H9 (cell line): ENCODE results near the gene MZF1. TPM values are rescaled to one million over a fixed set of nuclear protein-coding genes. Genes with fewer than 3 reads are reported as not detected.

ENCODE experiments used
- DNase-seq: peaks from one replicate; pipeline ENCODE4 v3.0.0-alpha.2; 2017
- H2AFZ ChIP-seq: one replicate; pipeline ENCODE4 v1.6.1; 2013; ENCODE audit warnings: mild to moderate bottlenecking, low read length, control low read depth, moderate library complexity
- H2AK5ac ChIP-seq: 2 replicates; pipeline ENCODE4 v1.6.1; 2013; ENCODE audit warnings: low read length, control low read depth, mixed read lengths; ENCODE audit not compliant: insufficient read length
- H2BK120ac ChIP-seq: one replicate; pipeline ENCODE4 v1.6.1; 2013; ENCODE audit warnings: low read depth, mild to moderate bottlenecking, low read length, control low read depth, inconsistent platforms; ENCODE audit not compliant: poor library complexity, severe bottlenecking
- H2BK12ac ChIP-seq: 2 replicates; pipeline ENCODE4 v1.6.1; 2013; ENCODE audit warnings: low read length, control low read depth, mixed read lengths, low read depth; ENCODE audit not compliant: insufficient read length
- H2BK15ac ChIP-seq: 2 replicates; pipeline ENCODE4 v1.6.1; 2013; ENCODE audit warnings: low read depth, low read length, control low read depth
- H2BK20ac ChIP-seq: one replicate; pipeline ENCODE4 v1.6.1; 2013; ENCODE audit warnings: low read depth, mild to moderate bottlenecking, low read length, control low read depth, inconsistent platforms; ENCODE audit not compliant: poor library complexity, severe bottlenecking
- H2BK5ac ChIP-seq: 2 replicates; pipeline ENCODE4 v1.6.1; 2013; ENCODE audit warnings: low read length, control low read depth, mixed read lengths; ENCODE audit not compliant: insufficient read length
- H3K14ac ChIP-seq: 2 replicates; pipeline ENCODE4 v1.6.1; 2013; ENCODE audit warnings: low read length, control low read depth; ENCODE audit not compliant: insufficient read depth
- H3K18ac ChIP-seq: 2 replicates; pipeline ENCODE4 v1.6.1; 2013; ENCODE audit warnings: low read depth, mild to moderate bottlenecking, mixed read lengths, low read length, control low read depth; ENCODE audit not compliant: insufficient read length
- H3K23ac ChIP-seq: 2 replicates; pipeline ENCODE4 v1.6.1; 2013; ENCODE audit warnings: low read length, control low read depth, mixed read lengths, low read depth; ENCODE audit not compliant: insufficient read length
- H3K23me2 ChIP-seq: 2 replicates; pipeline ENCODE4 v1.6.1; 2013; ENCODE audit warnings: low read depth, mild to moderate bottlenecking, mixed read lengths, low read length, control low read depth; ENCODE audit not compliant: insufficient read length, poor library complexity, severe bottlenecking
- H3K27ac ChIP-seq: 2 replicates; pipeline ENCODE4 v1.5.1; 2013; ENCODE audit warnings: low read length, control low read depth, mixed read lengths, low read depth; ENCODE audit not compliant: insufficient read length
- H3K27me3 ChIP-seq: 2 replicates; pipeline ENCODE4 v1.6.1; 2013; ENCODE audit warnings: low read length, control low read depth, inconsistent platforms; ENCODE audit not compliant: insufficient read depth
- H3K4ac ChIP-seq: 2 replicates; pipeline ENCODE4 v1.6.1; 2013; ENCODE audit warnings: low read depth, mild to moderate bottlenecking, control low read depth, inconsistent platforms, low read length, moderate library complexity
- H3K4me1 ChIP-seq: 2 replicates; pipeline ENCODE4 v1.6.1; 2013; ENCODE audit warnings: low read length, control low read depth, inconsistent platforms; ENCODE audit not compliant: insufficient read depth
- H3K4me2 ChIP-seq: 2 replicates; pipeline ENCODE4 v1.6.1; 2013; ENCODE audit warnings: low read length, control low read depth, mixed read lengths; ENCODE audit not compliant: insufficient read length, insufficient read depth
- H3K56ac ChIP-seq: 2 replicates; pipeline ENCODE4 v1.6.1; 2013; ENCODE audit warnings: low read depth, mild to moderate bottlenecking, mixed read lengths, low read length, control low read depth; ENCODE audit not compliant: insufficient read length
- H3K79me1 ChIP-seq: 2 replicates; pipeline ENCODE4 v1.6.1; 2013; ENCODE audit warnings: low read depth, mild to moderate bottlenecking, moderate library complexity, low read length, control low read depth, inconsistent platforms; ENCODE audit not compliant: insufficient read depth, poor library complexity, severe bottlenecking
- H3K79me2 ChIP-seq: 2 replicates; pipeline ENCODE4 v1.6.1; 2013; ENCODE audit warnings: low read length, control low read depth, inconsistent platforms; ENCODE audit not compliant: insufficient read depth
- H3K9ac ChIP-seq: 2 replicates; pipeline ENCODE4 v1.6.1; 2013; ENCODE audit warnings: low read length, control low read depth, mixed read lengths; ENCODE audit not compliant: insufficient read length; ENCODE audit errors: extremely low read depth
- H3K9me3 ChIP-seq: one replicate; pipeline ENCODE4 v1.6.1; 2013; ENCODE audit warnings: low read depth, low read length, inconsistent platforms; ENCODE audit not compliant: control insufficient read depth
- H3T11ph ChIP-seq: one replicate; pipeline ENCODE4 v1.6.1; 2013; ENCODE audit warnings: mild to moderate bottlenecking, low read length, control low read depth, inconsistent platforms
- H4K20me1 ChIP-seq: one replicate; pipeline ENCODE4 v1.6.1; 2013; ENCODE audit not compliant: control insufficient read depth, insufficient read length, insufficient read depth
- H4K5ac ChIP-seq: 2 replicates; pipeline ENCODE4 v1.6.1; 2013; ENCODE audit warnings: low read depth, mild to moderate bottlenecking, mixed read lengths, low read length, control low read depth; ENCODE audit not compliant: insufficient read length
- H4K8ac ChIP-seq: replicated peaks from 2 replicates; pipeline ENCODE4 v1.6.1; 2013; ENCODE audit warnings: low read length, control low read depth, mixed read lengths, low read depth; ENCODE audit not compliant: insufficient read length
- H4K91ac ChIP-seq: 2 replicates; pipeline ENCODE4 v1.6.1; 2013; ENCODE audit warnings: low read depth, mild to moderate bottlenecking, moderate library complexity, mixed read lengths, low read length, control low read depth; ENCODE audit not compliant: insufficient read length
- H3K27ac Mint-ChIP-seq, 3 experiments: 2 replicates in 2 of 3; 3 replicates in 1 of 3; pipeline ENCODE4 v1.8.0; 2020 to 2021; ENCODE audit warnings: mixed read lengths in 3 of 3, mild to moderate bottlenecking in 1 of 3, moderate library complexity in 1 of 3
- H3K27me3 Mint-ChIP-seq: 2 replicates; pipeline ENCODE4 v1.8.0; 2021; ENCODE audit warnings: low read depth, mild to moderate bottlenecking, moderate library complexity, mixed read lengths
- H3K36me3 Mint-ChIP-seq, 3 experiments: 2 replicates in 2 of 3; 3 replicates in 1 of 3; pipeline ENCODE4 v1.8.0; 2020 to 2021; ENCODE audit warnings: low read depth in 3 of 3, mixed read lengths in 3 of 3; ENCODE audit not compliant: insufficient read depth in 1 of 3
- H3K4me1 Mint-ChIP-seq, 2 experiments: 2 replicates each; pipeline ENCODE4 v1.8.0; 2020; ENCODE audit warnings: mixed read lengths in 2 of 2
- H3K4me3 Mint-ChIP-seq, 2 experiments: 2 replicates in 1 of 2; 3 replicates in 1 of 2; pipeline ENCODE4 v1.8.0; 2020 to 2021; ENCODE audit warnings: mild to moderate bottlenecking in 2 of 2, mixed read lengths in 2 of 2, moderate library complexity in 1 of 2
- H3K9me3 Mint-ChIP-seq, 2 experiments: 2 replicates in 1 of 2; 3 replicates in 1 of 2; pipeline ENCODE4 v1.8.0; 2020; ENCODE audit warnings: mild to moderate bottlenecking in 2 of 2, mixed read lengths in 2 of 2, moderate library complexity in 1 of 2
- CTCF ChIP-seq: fragments of 200-600 bp; sonication (generic); conservative IDR thresholded peaks from 3 replicates; pipeline ENCODE4 v1.8.0; 2021; ENCODE audit warnings: antibody characterized with exemption, mild to moderate bottlenecking
- WGBS: extraction: QIAGEN DNeasy Blood & Tissue Kit; methylation state at CpG from one replicate; pipeline ENCODE4 v1.1.7; 2013; ENCODE audit warnings: missing lambda C conversion rate, low lambda C conversion rate, mixed read lengths; ENCODE audit not compliant: insufficient read length; ENCODE audit errors: extremely low coverage; 5-methylcytosine and 5-hydroxymethylcytosine counted together
- total RNA-seq: library from RNA; stranded (reverse); gene quantifications from 2 replicates; pipeline ENCODE4 v1.2.1, GENCODE V29; 2021

MZF1 gene
- total RNA-seq, 1 experiment from 2014 or later: 23.6 TPM

DNA sequence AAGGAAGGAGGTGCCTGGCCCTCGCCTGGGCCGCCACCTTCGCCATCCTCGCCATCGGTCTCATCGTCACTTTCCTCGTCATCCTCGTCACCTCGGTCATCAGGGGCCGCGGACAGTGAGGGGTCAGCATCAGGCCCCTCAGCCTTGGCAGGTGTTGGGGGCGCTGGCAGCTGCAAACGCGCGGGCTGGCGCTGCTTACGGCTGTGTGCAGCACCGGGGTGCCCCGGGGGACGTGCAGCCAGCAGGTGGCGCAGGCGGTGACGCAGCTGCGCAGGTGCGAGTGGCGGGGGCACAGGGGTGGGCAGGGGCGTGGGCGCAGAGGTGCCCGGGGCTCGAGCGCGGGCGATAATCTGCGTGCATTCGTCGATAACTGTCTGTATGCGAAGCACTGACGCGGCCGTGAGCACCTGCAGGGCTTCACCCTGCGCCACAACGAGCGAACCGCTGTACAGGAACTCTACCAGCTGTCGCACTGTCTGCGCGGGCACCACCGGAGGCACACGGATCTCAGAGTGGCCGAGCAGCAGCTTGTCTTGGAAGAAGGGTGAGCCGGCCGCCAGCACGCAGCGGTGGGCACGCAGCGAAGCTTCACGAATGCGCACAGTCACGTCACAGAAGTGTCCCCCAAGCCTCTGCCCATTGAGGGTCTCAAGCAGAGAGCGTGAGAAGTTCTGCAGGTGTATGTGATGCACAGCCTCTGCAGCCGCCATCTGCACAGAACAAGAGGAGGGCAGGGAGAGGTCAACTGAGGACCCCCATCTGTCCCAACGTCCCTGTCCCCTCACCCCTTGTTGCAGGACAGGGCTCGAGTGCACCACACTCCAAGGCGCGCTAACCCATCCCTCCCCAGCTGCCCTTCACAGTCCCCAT is 55.9 kb downstream of the MZF1 start:
- no peak overlapping the region for H4K5ac ChIP-seq
- H3K56ac ChIP-seq: no peak overlapping the region
- H3K9ac ChIP-seq: no peak overlapping the region
- H4K8ac ChIP-seq: no peak overlapping the region
- Mint-ChIP-seq H3K4me1 (peaks cover 41 to 42% of the 10 kb centered on the region in 2 experiments), H3K9me3 (peaks cover 0 to 3% of the 10 kb centered on the region in 2 experiments; a peak in 1 of 5 replicates), H3K27ac (no peak overlapping the region), H3K36me3 (peaks cover 9 to 19% (median 13%) of the 10 kb centered on the region in 3 experiments), H3K27me3 (peaks cover under 1% of the 10 kb centered on the region; the same call in 1 of the 2 replicates), H3K4me3 (peak overlapping the region in 1 of 2 experiments; percentile 40; a peak in 1 of 5 replicates)
- peaks cover 23% of the 10 kb centered on the region for H3K23me2 ChIP-seq
- H4K91ac ChIP-seq: no peak overlapping the region
- no peak overlapping the region for H3K18ac ChIP-seq
- no peaks in the 10 kb centered on the region; the same call in 1 of the 2 replicates for H3K4me1 ChIP-seq
- H2BK5ac ChIP-seq: no peak overlapping the region
- H2BK12ac ChIP-seq: no peak overlapping the region
- no peak overlapping the region for H3K4me2 ChIP-seq
- H3K79me2 ChIP-seq: peaks cover 2% of the 10 kb centered on the region; the same call in 1 of the 2 replicates
- no peak overlapping the region for H2BK15ac ChIP-seq
- no peak overlapping the region for H3K23ac ChIP-seq
- no CpG with 5 or more reads among the region's 65 CpGs for WGBS
- H2AFZ ChIP-seq: no peak overlapping the region
- no peaks in the 10 kb centered on the region for H3K9me3 ChIP-seq
- no peak overlapping the region for H3K27ac ChIP-seq
- peak; percentile 26 for DNase-seq
- TF ChIP-seq CTCF: peak; percentile 37; the same call in 2 of the 3 replicates
- H3T11ph ChIP-seq: no peak overlapping the region
- H3K14ac ChIP-seq: no peak overlapping the region
- no peak overlapping the region for H3K4ac ChIP-seq
- H2BK20ac ChIP-seq: no peak overlapping the region
- no peaks in the 10 kb centered on the region for H3K27me3 ChIP-seq
- H4K20me1 ChIP-seq: no peaks in the 10 kb centered on the region
- no peak overlapping the region for H2AK5ac ChIP-seq
- H3K79me1 ChIP-seq: no peaks in the 10 kb centered on the region
- H2BK120ac ChIP-seq: no peak overlapping the region
